Esophagus muscularis mucosa (tissue), 4 donors: Measurements from ENCODE around the gene DGKD. TPM values are rescaled to one million over a fixed set of nuclear protein-coding genes. Genes with fewer than 3 reads are reported as not detected.

Experiments used
- DNase-seq: peaks from one replicate; pipeline ENCODE4 v3.0.0-alpha.2; 2017; ENCODE audit errors: extremely low spot score
- H3K27ac ChIP-seq, 4 donors: fragments of 200-600 bp; sonication (generic); replicated peaks in 1 of 4; 1 replicate in 3 of 4; 2 replicates in 1 of 4; pipeline ENCODE4 v1.5.1; 2016 to 2019; ENCODE audit warnings: mild to moderate bottlenecking in 1 of 4
- H3K27me3 ChIP-seq, 4 donors: fragments of 200-600 bp; sonication (generic); one replicate each; pipeline versions ENCODE4 v1.5.1 to v1.6.0; 2016 to 2019
- H3K36me3 ChIP-seq, 4 donors: fragments of 200-600 bp; sonication (generic); one replicate each; pipeline ENCODE4 v1.5.1; 2016 to 2019
- H3K4me1 ChIP-seq, 4 donors: fragments of 200-600 bp; sonication (generic); one replicate each; pipeline ENCODE4 v1.5.1; 2016 to 2019
- H3K4me3 ChIP-seq, 4 donors: fragments of 200-600 bp; sonication (generic); 1 replicate in 2 of 4; 2 replicates in 2 of 4; pipeline ENCODE4 v1.5.1; 2016 to 2019; ENCODE audit warnings: mild to moderate bottlenecking in 4 of 4, moderate library complexity in 1 of 4
- H3K9me3 ChIP-seq, 4 donors: fragments of 200-600 bp; sonication (generic); 1 replicate in 3 of 4; 2 replicates in 1 of 4; pipeline ENCODE4 v1.5.1; 2016 to 2019
- CTCF ChIP-seq, 3 experiments: fragments of 200-600 bp in 2 of 3; fragments of 450-650 bp in 1 of 3; sonication (generic) in 2 of 3; IDR thresholded peaks; one replicate each; pipeline ENCODE4 v1.5.1; 2017 to 2019; ENCODE audit warnings: antibody characterized with exemption in 3 of 3, mild to moderate bottlenecking in 2 of 3, moderate library complexity in 1 of 3
- EP300 ChIP-seq: sonication (generic); formaldehyde crosslinking; IDR thresholded peaks from one replicate; pipeline ENCODE4 v1.6.1; 2017; ENCODE audit warnings: antibody characterized with exemption
- POLR2A ChIP-seq: fragments of 450-650 bp; IDR thresholded peaks from one replicate; pipeline ENCODE4 v1.6.1; 2017; ENCODE audit warnings: antibody characterized with exemption, moderate library complexity, mild to moderate bottlenecking, low read depth
- POLR2AphosphoS5 ChIP-seq, 2 donors: sonication (generic); formaldehyde crosslinking; IDR thresholded peaks; one replicate each; pipeline ENCODE4 v1.6.1; 2017; ENCODE audit warnings: antibody characterized with exemption in 2 of 2
- WGBS: methylation state at CpG from one replicate; pipeline ENCODE4 v1.1.5; 2018; 5-methylcytosine and 5-hydroxymethylcytosine counted together
- intact Hi-C: fragments of 100-400 bp; cut with DNase I; formaldehyde crosslinking; loops from one replicate; pipeline ENCODE4 v1.15.1; 2023
- total RNA-seq, 4 donors: library from RNA; depleted of rRNA; stranded (reverse); fragments of >200 nt; gene quantifications; one replicate each; pipeline versions ENCODE4 v1.1.0 to v1.2.1, GENCODE V29; 2016

Gene DGKD
- total RNA-seq, 4 donors from 2014 or later: 11.6 to 16.1 (median 13.3) TPM

GRCh38 chr2:233489143-233489542, 134.8 kb downstream of the DGKD start:
- TF ChIP-seq EP300 (no peak), CTCF (IDR thresholded peaks at IDR 0.05) (no peak), POLR2A (no peak), POLR2AphosphoS5 (IDR thresholded peaks at IDR 0.05) (no peak)
- Histone ChIP-seq H3K27ac (peak overlapping the region in 2 of 4 donors; percentile 2 to 19), H3K4me3 (no peak overlapping the region), H3K4me1 (peaks cover 5 to 24% (median 19%) of the 10 kb centered on the region in 4 donors), H3K27me3 (no peaks in the 10 kb centered on the region), H3K36me3 (peaks cover 24 to 90% (median 79%) of the 10 kb centered on the region in 4 donors), H3K9me3 (no peaks in the 10 kb centered on the region)
- intact Hi-C loops: no loop called here
- DNase-seq: no peak
- WGBS: 87% methylated on average over 10 of the region's 10 CpGs

- 90% methylated on average over 6 of the region's 6 CpGs for WGBS
- H3K36me3 ChIP-seq: peaks cover 20 to 90% (median 75%) of the 10 kb centered on the region in 4 donors
- H3K4me1 ChIP-seq: peaks cover 5 to 24% (median 19%) of the 10 kb centered on the region in 4 donors
- H3K9me3 ChIP-seq: no peaks in the 10 kb centered on the region
- no peaks in the 10 kb centered on the region for H3K27me3 ChIP-seq
- H3K4me3 ChIP-seq: no peak overlapping the region
- H3K27ac ChIP-seq: peak overlapping the region in 2 of 4 donors; percentile 2 to 19
- TF ChIP-seq EP300 (no peak), CTCF (IDR thresholded peaks at IDR 0.05) (no peak), POLR2AphosphoS5 (IDR thresholded peaks at IDR 0.05) (no peak), POLR2A (no peak)
- DNase-seq: no peak
- intact Hi-C loops: no loop called here
Measured at GRCh38 chr2:233489666-233490065, 135.4 kb downstream of the DGKD start.

GRCh38 chr2:233490831-233491230, 136.5 kb downstream of the DGKD start:
- 97% methylated on average over 7 of the region's 7 CpGs for WGBS
- Histone ChIP-seq H3K36me3 (peaks cover 20 to 88% (median 71%) of the 10 kb centered on the region in 4 donors), H3K27me3 (no peaks in the 10 kb centered on the region)

GRCh38 chr2:233491326-233491725, 137.0 kb downstream of the DGKD start:
- no peak for DNase-seq
- no peaks in the 10 kb centered on the region for H3K9me3 ChIP-seq
- peaks cover 5 to 24% (median 19%) of the 10 kb centered on the region in 4 donors for H3K4me1 ChIP-seq
- no peak for TF ChIP-seq CTCF (IDR thresholded peaks at IDR 0.05)
- no peak for TF ChIP-seq POLR2A
- TF ChIP-seq POLR2AphosphoS5 (IDR thresholded peaks at IDR 0.05): no peak
- TF ChIP-seq EP300: no peak
- no peak overlapping the region for H3K4me3 ChIP-seq
- intact Hi-C loops: no loop called here
- WGBS: 87% methylated on average over 3 of the region's 3 CpGs
- H3K27me3 ChIP-seq: no peaks in the 10 kb centered on the region
- H3K36me3 ChIP-seq: peaks cover 20 to 88% (median 71%) of the 10 kb centered on the region in 4 donors
- H3K27ac ChIP-seq: no peak overlapping the region

More at GRCh38 chr2:233490831-233491230, 136.5 kb downstream of the DGKD start:
- intact Hi-C loops: no loop called here
- TF ChIP-seq POLR2AphosphoS5 (IDR thresholded peaks at IDR 0.05) (no peak), POLR2A (no peak), EP300 (no peak), CTCF (IDR thresholded peaks at IDR 0.05) (no peak)
- Histone ChIP-seq H3K4me3 (no peak overlapping the region), H3K9me3 (no peaks in the 10 kb centered on the region), H3K27ac (no peak overlapping the region), H3K4me1 (peaks cover 5 to 24% (median 19%) of the 10 kb centered on the region in 4 donors)
- no peak for DNase-seq

- 94% methylated on average over 4 of the region's 4 CpGs for WGBS
- Histone ChIP-seq H3K4me3 (no peak overlapping the region), H3K27ac (no peak overlapping the region), H3K27me3 (no peaks in the 10 kb centered on the region), H3K36me3 (peaks cover 23 to 88% (median 69%) of the 10 kb centered on the region in 4 donors), H3K4me1 (peaks cover 0 to 17% (median 14%) of the 10 kb centered on the region in 4 donors), H3K9me3 (no peaks in the 10 kb centered on the region)
- DNase-seq: no peak
- intact Hi-C loops: no loop called here
- TF ChIP-seq CTCF (IDR thresholded peaks at IDR 0.05) (no peak), POLR2AphosphoS5 (IDR thresholded peaks at IDR 0.05) (no peak), EP300 (no peak), POLR2A (no peak)
Measured at GRCh38 chr2:233492078-233492477, 137.8 kb downstream of the DGKD start.
